Right lung (tissue), 5 donors: ENCODE measurements around the gene SPRING1. TPM values are rescaled to one million over a fixed set of nuclear protein-coding genes. Genes with fewer than 3 reads are reported as not detected.
"Not testable (repeated sequence)": the region's sequence is repeated elsewhere in the genome, so short reads cannot be mapped to it uniquely, and the experiment has no call there.

Source experiments
- DNase-seq, 2 donors: peaks; one replicate each; pipeline ENCODE4 v3.0.0-alpha.2; 2013
- polyA plus RNA-seq, 5 donors: library from polyadenylated mRNA; unstranded; fragments of 120-200 nt; gene quantifications; one replicate each; pipeline versions ENCODE4 v1.2.1 to v1.2.3, GENCODE V29; 2013; ENCODE audit warnings: inconsistent platforms in 1 of 5, low replicate concordance in 1 of 5; ENCODE audit not compliant: insufficient read length in 5 of 5, insufficient read depth in 1 of 5

Gene SPRING1
- polyA plus RNA-seq, 5 donors: 22.4 to 31.3 (median 29.0) TPM

DNA sequence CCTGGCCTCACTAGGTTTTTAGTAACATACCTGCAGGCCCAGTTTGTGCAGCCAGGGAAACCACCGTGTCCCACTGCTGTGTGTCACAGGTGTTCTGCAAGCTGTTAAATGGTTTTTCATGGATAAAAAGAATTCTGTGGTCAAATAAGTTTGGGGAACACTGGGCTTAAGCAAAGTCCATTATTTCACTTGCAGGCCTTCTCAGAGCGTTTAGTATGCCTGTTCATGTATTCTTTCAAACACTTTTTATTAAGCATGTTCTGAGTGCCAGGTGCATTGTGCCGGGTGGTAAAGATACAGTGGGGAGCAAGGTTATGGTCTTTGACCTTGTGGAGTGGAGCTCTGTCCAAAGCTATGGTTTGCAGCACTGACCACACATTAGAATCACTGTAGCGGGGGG lies 7.7 kb upstream of the SPRING1 start:
- DNase-seq: no peak

DNA sequence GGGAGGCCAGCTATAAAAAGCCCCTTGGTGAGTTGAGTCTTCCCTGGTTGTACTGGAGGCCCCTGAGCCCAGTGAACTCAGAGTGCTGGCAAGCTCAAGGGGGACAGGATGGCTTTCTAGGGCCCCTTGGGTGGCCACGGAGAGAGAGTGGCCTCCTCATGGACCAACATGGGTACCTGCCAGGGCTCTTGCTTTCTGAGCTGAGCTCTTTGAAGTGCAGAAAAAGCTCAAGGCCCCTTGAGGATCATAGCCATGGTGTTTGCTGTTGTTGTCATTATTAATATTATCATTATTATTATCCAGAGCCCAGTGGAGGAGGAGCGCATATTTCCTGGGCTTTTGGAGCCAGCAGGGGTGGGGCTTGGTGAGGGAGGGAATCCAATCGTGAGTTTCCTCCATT lies 6.9 kb upstream of the SPRING1 start:
- DNase-seq: no peak

DNA sequence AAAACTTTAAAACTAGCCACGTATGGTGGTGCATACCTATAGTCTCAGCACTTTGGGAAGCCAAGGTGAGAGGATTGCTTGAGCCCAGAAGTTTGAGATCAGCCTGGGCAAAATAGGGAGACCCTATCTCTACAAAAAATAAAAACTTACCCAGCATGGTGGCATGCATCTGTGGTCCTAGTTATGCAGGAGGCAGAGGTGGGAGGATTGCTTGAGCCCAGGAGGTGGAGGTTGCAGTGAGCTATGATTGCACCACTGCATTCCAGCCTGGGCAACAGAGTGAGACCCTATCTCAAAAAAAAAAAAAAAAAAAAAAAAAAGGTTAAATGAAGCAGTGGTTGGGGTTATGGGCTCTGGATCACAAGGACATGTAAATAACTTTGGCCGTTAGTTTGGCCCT lies 4.9 kb upstream of the SPRING1 start:
- DNase-seq: not testable (repeated sequence)

DNA sequence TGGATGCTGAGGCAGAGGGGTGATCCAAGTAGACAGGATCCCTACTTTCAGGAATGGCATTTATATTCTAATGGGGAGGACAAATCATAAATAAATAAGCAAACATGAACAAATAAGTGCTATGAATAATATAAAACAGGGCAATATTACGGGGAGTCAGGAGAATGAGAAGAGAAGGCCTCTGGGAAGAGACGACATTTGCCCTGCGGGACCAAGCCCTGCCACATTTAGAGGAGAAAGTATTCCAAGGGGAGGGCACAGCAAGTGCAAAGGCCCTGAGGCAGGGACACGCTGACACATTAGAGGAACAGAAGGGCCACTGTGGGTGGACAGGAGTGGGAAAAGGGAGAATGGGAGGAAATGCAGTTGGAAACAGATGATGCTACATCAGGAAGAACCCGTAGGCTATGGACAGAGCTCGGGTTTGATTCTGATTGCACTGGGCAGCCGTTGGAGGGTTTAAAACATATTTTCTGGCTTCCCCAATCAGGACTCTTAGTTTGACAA lies 1.6 kb upstream of the SPRING1 start:
- DNase-seq: no peak

DNA sequence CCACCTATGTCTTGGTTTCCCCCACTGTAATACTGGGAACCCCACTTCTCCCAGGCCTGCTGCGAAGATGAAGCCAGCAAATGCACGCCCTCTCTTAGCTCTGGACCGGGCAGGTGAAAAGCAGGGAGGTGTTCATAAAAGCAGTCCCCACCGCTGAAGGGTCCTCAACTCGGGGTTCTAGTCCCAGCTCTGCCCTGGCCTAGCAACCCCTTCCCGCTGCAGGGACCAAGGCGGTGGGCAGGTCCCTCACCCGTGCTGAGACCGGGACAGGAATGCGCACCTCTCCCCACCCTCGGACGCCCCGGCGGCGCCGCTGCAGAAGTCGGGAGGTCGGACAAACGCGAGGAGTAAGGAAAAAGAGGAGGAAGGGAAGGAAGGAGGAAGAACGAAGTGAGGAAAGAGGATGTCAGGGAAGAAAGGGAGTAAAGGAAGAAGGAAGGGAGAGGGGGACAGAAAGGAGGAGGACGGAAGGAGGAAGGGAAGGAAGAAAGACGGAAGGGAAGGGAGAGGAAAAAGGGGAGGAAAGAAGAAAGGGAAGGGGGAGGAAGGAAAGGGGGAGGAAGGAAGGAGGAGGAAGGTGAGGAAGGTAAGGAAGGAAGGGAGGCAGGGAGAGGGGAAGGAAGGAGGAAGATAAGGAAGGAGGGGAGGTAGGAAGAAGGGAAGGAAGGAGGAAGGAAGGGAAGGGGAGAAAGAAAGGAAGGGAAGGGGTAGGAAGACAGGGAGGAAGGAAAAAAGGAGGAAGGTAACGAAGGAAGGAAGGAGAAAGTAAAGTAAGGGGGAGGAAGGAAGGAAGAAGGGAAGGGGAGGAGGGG lies 701 bp downstream of the SPRING1 start:
- no peak for DNase-seq

DNA sequence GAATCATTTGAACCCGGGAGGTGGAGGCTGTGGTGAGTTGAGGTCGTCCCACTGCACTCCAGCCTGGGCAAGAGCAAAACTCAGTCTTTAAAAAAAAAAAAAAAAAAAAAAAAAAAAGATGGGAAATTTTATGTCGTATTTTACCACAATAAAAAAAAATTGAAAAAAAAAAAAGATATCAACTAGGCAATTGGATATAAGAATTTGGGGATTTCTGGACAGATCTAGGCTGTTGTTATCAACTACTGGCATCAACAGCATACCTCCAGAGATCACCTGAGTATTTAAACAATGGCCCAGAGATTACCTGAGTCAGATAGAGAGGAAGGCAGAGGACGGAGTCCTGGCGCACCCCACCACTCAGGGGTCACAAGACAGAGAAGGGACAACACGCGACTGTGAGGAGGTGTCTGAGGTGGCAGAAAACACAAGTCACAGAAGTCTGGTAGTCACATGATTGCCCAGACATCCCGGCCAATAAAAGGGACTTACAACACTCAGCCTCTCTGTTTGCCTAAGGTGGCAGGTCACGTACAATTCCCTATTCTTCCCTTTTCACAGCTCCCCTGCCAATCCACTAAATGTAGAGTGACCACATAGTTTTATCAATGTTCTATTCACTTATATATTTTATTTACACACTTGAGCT lies 1.8 kb downstream of the SPRING1 start:
- DNase-seq: no peak

DNA sequence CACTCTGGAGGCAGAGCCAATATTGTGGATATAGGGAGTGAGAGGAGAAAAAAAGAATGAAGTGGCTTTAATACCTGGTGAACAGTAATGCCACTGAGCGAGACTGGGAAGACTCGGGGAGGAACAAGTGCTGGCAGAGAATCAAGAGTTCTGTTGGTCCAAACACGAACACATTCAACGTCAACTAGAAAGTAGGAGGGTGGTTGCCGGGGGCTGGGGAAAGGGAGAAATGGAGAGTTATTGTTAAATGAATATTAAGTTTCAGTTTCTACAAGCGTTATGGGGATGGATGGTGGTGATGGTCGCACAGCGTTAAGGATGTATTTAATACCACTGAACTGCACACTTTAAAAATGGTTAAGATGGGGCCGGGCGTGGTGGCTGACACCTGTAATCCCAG lies 2.8 kb downstream of the SPRING1 start:
- no peak for DNase-seq

DNA sequence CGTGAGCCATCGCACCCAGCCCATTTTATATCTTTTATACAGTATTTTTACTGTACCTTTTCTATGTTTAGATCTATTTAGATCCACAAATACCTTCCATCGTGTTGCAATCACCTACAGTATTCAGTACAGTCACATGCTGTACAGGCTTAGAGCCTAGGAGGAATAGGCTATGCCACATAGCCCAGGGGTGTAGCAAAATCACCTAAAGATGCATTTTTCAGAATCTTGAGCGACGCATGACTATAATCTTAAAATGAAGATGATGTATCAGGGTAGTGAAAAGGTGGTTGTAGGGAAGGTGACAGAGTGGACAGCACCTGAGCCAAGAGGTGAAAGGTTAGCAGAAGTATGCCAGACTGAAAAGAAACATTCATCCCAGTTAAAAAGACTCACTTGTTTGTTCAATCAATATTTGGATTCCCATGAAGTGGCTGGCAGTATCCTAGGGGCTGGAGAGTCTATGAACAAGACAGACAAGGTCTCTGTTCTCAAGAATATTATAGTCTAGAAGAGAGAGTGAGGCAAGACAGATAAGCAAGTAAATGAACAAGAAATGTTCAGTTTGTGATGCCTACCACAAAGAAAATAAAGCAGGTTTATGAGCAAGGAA lies 3.6 kb downstream of the SPRING1 start:
- DNase-seq: no peak

DNA sequence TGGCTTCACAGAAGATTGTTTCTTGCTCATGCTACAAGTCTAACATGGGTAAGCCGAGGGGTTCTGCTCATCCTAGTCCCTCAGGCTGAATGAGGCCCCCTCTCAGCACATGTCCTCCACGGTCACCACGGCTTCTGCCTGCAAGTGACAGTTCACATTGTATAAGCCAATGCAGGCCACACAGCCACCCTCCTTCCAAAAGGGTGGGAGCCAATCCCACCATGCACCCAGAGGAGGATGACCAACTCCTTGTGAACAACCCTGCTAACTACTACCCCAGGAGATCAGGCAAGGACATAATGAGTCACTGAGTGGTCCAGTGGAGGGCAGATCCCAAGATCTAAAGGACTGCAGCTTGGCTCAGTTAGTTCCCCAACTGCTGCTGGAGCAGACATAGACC lies 6.1 kb downstream of the SPRING1 start:
- no peak for DNase-seq

DNA sequence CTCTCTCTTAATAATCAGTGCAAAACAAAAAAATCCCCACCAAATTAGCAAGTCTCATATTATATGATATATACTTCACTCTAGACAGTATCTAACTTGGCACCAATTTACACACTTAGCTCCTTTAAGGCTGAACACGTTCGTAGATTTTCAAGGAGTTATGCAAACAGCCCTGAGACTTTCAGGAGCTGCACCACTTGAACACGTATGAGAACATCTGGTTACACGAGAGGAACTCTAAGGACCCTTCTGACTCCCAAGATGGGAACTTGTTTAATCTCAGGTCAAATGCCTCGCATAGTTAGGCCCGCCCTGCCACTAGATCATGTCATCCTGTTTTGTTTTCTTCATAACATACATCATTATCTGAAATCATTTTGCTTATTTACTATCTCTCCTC lies 10.0 kb downstream of the SPRING1 start:
- DNase-seq: no peak

DNA sequence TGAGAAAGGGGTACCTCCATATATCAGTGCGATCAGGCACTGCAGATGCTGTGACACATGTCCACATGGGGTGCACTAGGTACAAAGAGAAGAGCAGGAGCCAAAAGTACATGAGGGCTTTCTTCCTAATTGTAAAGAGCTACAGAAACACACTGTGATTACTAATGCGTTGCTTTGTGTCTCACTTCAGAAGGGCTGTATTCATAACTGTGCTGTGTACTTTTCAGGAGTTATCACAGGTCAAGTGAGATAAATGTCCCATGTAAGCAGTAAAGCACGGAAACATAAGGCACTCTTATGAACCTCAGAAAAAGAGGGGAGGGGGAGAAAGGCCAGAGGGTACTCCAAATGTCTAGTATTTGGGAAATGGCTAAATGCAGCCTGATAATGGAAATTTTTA lies 10.6 kb downstream of the SPRING1 start:
- DNase-seq: no peak

DNA sequence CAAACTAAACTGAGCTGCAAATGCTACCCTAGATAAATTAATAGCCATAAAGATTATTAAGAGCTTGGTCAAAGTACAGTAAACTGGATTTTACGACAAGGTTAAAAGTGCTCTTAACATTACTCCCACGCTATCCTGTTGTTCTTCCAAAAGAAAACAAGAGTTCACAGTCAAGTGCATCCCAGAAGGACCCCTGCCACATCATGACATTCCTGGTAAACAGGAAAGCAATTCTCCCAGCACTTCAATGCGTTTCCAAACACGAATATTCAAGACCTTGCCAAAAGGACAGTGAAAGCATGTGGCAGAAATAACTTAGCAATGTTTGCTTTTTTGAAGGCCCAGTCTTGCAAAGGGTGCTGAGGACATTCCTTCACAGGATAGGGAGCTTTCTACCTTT lies 11.2 kb downstream of the SPRING1 start:
- no peak for DNase-seq

DNA sequence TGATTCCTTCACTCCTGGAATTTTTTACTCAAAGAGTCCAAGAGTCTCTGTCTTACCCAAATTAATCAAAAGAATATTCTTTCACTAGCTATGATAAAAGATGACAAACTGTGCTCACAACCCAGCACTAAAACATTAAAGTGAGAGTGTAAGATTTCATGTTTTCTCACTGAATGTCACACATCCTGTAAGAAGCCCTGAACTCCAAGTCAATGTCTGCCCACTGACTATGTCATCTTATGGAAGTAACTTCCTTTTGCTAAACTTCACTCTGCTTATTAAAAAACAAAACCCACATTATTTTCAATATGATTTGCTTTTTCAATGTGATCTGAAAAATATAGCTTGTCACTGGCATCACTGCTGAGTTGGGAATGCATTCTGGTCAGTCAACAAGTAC lies 15.6 kb downstream of the SPRING1 start:
- DNase-seq: no peak

DNA sequence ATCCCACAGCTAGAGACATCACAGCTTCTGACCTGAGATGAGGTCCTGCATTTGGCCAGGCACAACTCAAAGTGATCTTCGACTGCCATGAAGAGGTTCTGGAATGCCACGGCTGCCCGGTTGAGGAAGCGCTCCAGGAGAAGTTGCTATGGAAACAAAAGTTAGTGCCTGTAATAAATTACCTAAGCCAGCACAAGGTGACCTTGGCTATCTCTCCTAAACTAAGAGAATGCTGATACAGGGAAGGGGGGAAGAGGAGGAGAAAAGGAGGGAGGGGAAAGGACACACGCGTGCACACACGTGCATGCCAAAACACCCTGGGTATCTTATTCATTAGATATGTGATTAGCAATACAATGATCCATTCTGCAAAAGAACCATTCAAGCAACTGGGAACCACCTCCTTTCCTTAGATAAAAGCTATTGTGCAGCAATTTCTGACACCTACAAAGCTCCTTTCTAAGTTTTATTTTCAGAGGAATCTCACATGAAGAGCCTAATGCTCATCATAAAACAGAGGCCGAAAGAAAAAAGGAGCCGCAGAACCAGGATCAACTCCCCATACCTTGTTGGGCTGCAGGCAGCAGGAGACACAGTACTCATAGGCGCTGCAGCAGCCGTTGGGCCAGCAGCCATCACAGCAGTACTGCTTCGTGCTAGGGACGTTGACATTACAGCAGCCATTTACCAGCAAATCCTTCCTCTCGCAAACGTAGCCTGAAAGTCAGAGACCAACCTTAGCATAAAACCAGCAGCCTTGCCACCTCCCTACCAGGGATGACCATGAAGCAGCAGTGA lies 17.9 kb downstream of the SPRING1 start:
- DNase-seq: no peak

DNA sequence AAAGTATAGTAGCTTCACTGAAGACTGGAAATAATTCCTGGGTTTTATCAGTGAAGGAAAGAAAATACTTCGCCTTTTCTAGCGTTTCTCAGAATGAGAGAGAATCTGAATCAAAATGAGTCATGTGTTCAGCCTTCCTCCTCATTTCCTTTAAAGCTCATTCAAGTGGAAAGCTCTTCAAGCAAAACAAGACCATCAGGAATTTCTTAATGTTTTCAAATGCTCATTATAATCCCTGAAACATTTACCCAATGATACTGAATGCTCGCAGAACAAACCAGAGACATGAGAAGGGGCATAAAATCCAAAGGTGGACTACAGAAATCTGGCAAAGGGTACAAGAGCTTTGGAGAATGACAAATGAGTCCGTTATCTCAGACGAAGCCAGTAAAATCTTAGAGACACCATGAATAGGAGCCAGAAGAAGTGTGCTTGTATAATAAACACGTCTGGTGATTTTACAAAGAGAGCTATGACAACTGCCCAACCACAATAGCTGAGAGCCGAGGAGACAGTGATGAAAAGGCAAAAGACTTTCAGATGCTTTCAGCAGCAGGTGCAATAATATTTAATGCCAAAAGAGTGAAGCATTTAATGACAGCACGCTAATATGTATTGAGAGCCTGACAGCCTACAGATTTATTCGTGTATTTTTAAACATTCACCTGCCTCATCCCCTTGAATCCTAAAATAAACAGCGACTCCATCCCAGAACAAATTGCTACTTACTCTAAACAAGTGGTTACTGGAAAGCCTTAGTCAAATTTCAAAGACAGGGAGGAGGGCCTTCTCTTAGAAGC lies 19.0 kb downstream of the SPRING1 start:
- no peak for DNase-seq

DNA sequence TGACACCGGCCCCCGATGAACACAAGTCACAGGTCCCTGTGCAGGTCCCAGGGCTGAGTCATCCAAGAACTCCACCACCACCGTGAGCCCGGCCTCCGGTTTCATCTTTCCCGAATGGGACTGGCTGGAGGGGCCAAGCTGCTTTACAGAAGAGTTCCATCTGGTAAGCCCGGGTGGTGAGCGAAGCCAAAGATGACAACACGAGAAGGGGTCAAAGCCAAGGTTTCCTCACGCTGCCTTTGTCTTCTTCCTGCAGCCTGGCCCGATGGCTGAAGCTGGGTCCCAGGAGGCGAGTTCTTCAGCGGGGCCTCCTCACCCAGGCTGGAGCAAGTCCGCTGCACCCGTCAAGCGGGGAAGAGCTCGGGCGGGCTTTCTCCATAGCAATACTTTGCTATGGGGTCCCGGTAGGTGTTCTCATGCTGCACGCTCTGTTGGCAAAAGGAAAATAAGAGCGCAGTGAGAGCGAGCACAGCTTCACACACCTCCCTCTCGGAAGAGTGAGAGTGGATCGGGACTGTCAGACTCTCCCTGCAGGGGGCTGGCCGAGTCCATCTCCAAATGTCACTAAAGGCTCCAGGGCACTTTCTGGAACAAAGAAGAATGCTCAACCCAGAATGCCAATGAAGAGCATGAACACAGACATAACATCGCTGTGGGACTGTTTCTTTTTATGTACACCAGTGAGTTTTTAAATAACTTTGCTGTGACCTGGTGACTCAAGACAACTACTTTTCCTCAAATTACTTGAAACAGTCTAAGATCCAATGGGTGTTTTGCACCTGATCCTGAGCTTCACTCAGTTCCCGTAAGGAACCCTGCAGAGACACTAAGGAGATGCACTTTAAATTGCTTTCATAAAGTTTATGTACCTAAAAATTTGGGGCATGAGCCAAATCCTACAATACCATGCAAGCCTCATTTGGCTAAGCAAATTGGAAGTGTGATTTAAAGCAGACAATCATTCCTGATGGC lies 20.1 kb downstream of the SPRING1 start:
- DNase-seq: peak in 1 of 2 donors; percentile 60

DNA sequence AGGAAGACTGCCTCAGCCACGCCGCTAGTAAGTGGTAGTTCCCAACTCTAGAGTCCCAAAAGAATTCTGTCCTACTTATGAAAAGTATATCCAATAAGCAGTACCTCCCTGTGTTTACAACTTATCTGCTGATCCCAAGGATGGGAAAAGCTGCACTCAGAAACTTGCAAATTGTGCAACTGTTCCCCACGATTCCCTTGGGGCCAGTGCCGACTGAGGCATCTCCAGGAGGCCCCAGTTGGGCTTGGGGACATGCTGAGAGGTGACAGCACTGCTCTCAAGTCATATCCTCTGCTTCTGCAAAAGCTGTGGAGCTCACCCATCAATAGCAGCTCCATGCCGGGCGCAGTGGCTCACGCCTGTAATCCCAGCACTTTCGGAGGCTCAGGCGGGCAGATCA lies 23.7 kb downstream of the SPRING1 start:
- DNase-seq: no peak

DNA sequence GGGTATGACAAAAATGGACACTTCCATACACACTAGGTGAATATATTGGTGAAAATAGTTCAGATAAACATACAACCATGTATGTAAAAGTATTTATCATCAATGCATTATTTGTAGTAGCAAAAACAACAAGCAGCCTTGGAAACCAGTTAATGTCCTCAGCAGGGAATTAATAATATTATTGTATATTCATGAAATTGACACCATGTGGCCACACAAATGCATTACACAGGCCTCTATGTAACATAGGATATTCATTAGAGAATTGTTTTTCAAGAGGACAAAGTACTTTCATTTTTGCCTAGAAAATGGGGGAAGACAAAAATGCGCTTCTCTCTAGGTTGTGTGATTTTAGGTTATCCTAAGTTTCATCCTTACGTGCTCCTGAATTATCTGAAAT lies 24.3 kb downstream of the SPRING1 start:
- DNase-seq: no peak

DNA sequence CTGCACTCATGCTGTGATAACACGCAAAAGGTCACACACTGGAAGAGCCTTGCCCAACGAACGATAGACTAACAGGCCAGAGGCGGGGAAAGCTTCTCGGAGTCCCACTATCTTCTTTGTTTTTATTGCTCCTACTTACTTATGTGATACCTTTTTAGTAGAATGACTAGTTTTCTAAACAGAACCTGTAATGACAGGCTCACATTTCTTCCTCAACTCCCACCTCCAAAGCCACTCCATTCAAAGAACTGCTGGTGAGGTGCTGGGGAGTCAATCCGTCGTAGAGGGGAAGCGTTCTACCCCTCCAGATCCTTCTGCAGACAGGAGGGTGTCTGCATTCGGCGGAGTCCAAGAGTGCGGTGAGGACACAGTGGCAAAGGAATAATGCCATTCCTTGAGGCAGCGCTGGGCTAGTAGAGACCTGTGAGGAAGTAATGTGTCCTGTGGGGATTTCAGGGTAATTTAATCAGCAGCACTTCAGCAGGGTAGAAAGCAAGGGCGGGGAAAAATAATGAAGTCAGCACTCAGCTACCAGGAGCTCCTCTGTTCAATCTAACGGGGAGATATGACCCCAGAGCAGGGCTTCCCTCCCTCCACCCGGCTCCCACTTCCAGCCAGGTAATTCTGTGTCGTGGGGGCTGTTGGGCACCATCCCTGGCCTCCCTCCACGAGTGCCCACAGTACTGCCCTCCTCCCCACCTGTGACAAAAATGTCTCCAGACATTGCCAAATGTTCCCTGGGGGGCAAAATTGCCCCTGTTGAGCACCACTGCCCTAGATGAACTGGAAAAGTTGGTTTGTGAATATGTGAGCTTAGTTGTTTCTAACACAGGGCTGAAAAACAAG lies 25.2 kb downstream of the SPRING1 start:
- DNase-seq: no peak
